Spleen (tissue), 11 donors: ENCODE results near the gene SLC1A4. TPM values are rescaled to one million over a fixed set of nuclear protein-coding genes. Genes with fewer than 3 reads are reported as not detected.

ENCODE experiments used
- DNase-seq: peaks from one replicate; pipeline ENCODE4 v3.0.0-alpha.2; 2020
- H3K27ac ChIP-seq, 8 donors: fragments of 200-600 bp; sonication (generic) in 7 of 8; 1 replicate in 4 of 8; 2 replicates in 4 of 8; pipeline versions ENCODE4 v1.5.0 to v1.8.0; 2016 to 2021; ENCODE audit warnings: inconsistent platforms in 4 of 8, mild to moderate bottlenecking in 4 of 8, moderate library complexity in 1 of 8
- H3K27me3 ChIP-seq, 7 donors: fragments of 200-600 bp; sonication (generic) in 6 of 7; replicated peaks in 1 of 7; 1 replicate in 4 of 7; 2 replicates in 3 of 7; pipeline versions ENCODE4 v1.5.0 to v1.8.0; 2016 to 2021; ENCODE audit warnings: inconsistent platforms in 3 of 7, mild to moderate bottlenecking in 1 of 7
- H3K36me3 ChIP-seq, 6 donors: fragments of 200-600 bp; sonication (generic) in 5 of 6; 1 replicate in 4 of 6; 2 replicates in 2 of 6; pipeline versions ENCODE4 v1.5.0 to v1.8.0; 2016 to 2021; ENCODE audit warnings: inconsistent platforms in 2 of 6
- H3K4me1 ChIP-seq, 6 donors: fragments of 200-600 bp; sonication (generic) in 5 of 6; 1 replicate in 3 of 6; 2 replicates in 3 of 6; pipeline versions ENCODE4 v1.5.0 to v1.8.0; 2016 to 2021; ENCODE audit warnings: inconsistent platforms in 3 of 6
- H3K4me3 ChIP-seq, 8 donors: fragments of 200-600 bp; sonication (generic) in 7 of 8; 1 replicate in 4 of 8; 2 replicates in 4 of 8; pipeline versions ENCODE4 v1.5.0 to v1.8.0; 2016 to 2021; ENCODE audit warnings: inconsistent platforms in 4 of 8, mild to moderate bottlenecking in 4 of 8, moderate library complexity in 2 of 8
- H3K9me3 ChIP-seq, 8 donors: fragments of 200-600 bp; sonication (generic) in 7 of 8; 1 replicate in 4 of 8; 2 replicates in 4 of 8; pipeline versions ENCODE4 v1.5.0 to v1.8.0; 2016 to 2021; ENCODE audit warnings: inconsistent platforms in 4 of 8
- CTCF ChIP-seq, 11 experiments: fragments of 200-600 bp in 7 of 11; fragments of 450-650 bp in 4 of 11; sonication (generic) in 4 of 11; IDR thresholded peaks in 8 of 11; conservative IDR thresholded peaks in 3 of 11; 1 replicate in 7 of 11; 2 replicates in 4 of 11; pipeline versions ENCODE4 v1.4.0 to v1.8.0; 2016 to 2021; ENCODE audit warnings: antibody characterized with exemption in 11 of 11, inconsistent platforms in 4 of 11, mild to moderate bottlenecking in 1 of 11
- POLR2A ChIP-seq, 3 donors: fragments of 450-650 bp; IDR thresholded peaks; one replicate each; pipeline ENCODE4 v1.5.1; 2017; ENCODE audit warnings: antibody characterized with exemption in 3 of 3, mild to moderate bottlenecking in 1 of 3
- POLR2AphosphoS5 ChIP-seq, 3 donors: sonication (generic); formaldehyde crosslinking; IDR thresholded peaks; one replicate each; pipeline ENCODE4 v1.5.1; 2017; ENCODE audit warnings: antibody characterized with exemption in 3 of 3
- WGBS, 5 donors: extraction: QIAGEN DNeasy Blood & Tissue Kit in 3 of 5; methylation state at CpG; one replicate each; pipeline versions ENCODE4 v1.1.5 to v1.1.7; 2013 to 2018; 5-methylcytosine and 5-hydroxymethylcytosine counted together
- intact Hi-C: fragments of 100-400 bp; cut with DNase I; formaldehyde crosslinking; loops from one replicate; pipeline ENCODE4 v1.15.0; 2023; ENCODE audit warnings: low total_unique reads
- polyA plus RNA-seq, 3 donors: library from polyadenylated mRNA; stranded (reverse); fragments of 200-250 nt; gene quantifications; one replicate each; pipeline ENCODE4 v1.2.1, GENCODE V29; 2013
- total RNA-seq, 7 donors: library from RNA; depleted of rRNA in 3 of 7; stranded (reverse); fragments of >200 nt in 3 of 7; fragmentation: NEBNext Ultra II Directional in 4 of 7; extraction: Animal tissue kit (Norgen Biotek cat#: 25700) in 4 of 7; gene quantifications; one replicate each; pipeline versions ENCODE4 v1.1.0 to v1.2.1, GENCODE V29; 2016 to 2021
- donor health status: healthy with polysubstance abuse.
- donor health status: DM: no; HTN: no; CAD: no; lungs with moderate emphysema.
- donor health status: DM: no; HTN: no; CAD: no.
- donor health status: Bipolar disorder and iron deficiency.
- donor health status: healthy.
- donor health status: DM: no; HTN: no; CAD: no.
- donor health status: DM: yes; HTN: yes; CAD: no.

The SLC1A4 gene
- total and polyA plus RNA-seq, 10 donors: 2.5 to 32.0 (median 15.7) TPM

GRCh38 chr2:65035351-65035943 lies 46.2 kb downstream of the SLC1A4 start:
- no peak for TF ChIP-seq CTCF (IDR thresholded peaks at IDR 0.05 in 8 of 11, conservative IDR thresholded peaks at IDR 0.05 in 3 of 11)
- no peak for TF ChIP-seq POLR2A (IDR thresholded peaks at IDR 0.05)
- peak in 1 of 3 donors; percentile 52 for TF ChIP-seq POLR2AphosphoS5 (IDR thresholded peaks at IDR 0.05)
- Histone ChIP-seq H3K4me1 (peaks cover 13 to 63% (median 37%) of the 10 kb centered on the region in 6 donors), H3K27me3 (no peaks in the 10 kb centered on the region), H3K36me3 (peaks cover 0 to 40% (median 0%) of the 10 kb centered on the region in 6 donors), H3K9me3 (no peaks in the 10 kb centered on the region), H3K27ac (peak overlapping the region in 7 of 8 donors; percentile 13 to 59 (median 50)), H3K4me3 (no peak overlapping the region)
- no peak for DNase-seq
- intact Hi-C loops: no loop called here
- 70 to 81% (median 71%) methylated on average over 6 of the region's 6 CpGs for WGBS, 5 donors

- 86 to 94% (median 91%) methylated on average over 3 of the region's 3 CpGs for WGBS, 5 donors
- Histone ChIP-seq H3K36me3 (peaks cover 0 to 45% (median 0%) of the 10 kb centered on the region in 6 donors), H3K27ac (no peak overlapping the region), H3K27me3 (no peaks in the 10 kb centered on the region), H3K4me1 (peaks cover 7 to 55% (median 26%) of the 10 kb centered on the region in 6 donors), H3K4me3 (no peak overlapping the region), H3K9me3 (no peaks in the 10 kb centered on the region)
- DNase-seq: no peak
- TF ChIP-seq CTCF (IDR thresholded peaks at IDR 0.05 in 8 of 11, conservative IDR thresholded peaks at IDR 0.05 in 3 of 11): no peak
- no peak for TF ChIP-seq POLR2AphosphoS5 (IDR thresholded peaks at IDR 0.05)
- TF ChIP-seq POLR2A (IDR thresholded peaks at IDR 0.05): no peak
- intact Hi-C loops: no loop called here
Observed at GRCh38 chr2:65037178-65037577, 48.0 kb downstream of the SLC1A4 start.

GRCh38 chr2:65039640-65040039 lies 50.4 kb downstream of the SLC1A4 start:
- no peak for DNase-seq
- peaks cover 0 to 17% (median 13%) of the 10 kb centered on the region in 8 donors for H3K9me3 ChIP-seq
- H3K4me3 ChIP-seq: no peak overlapping the region
- TF ChIP-seq POLR2A (IDR thresholded peaks at IDR 0.05) (no peak), POLR2AphosphoS5 (IDR thresholded peaks at IDR 0.05) (no peak)
- H3K27ac ChIP-seq: no peak overlapping the region
- intact Hi-C loops: no loop called here
- peaks cover 0 to 62% (median 2%) of the 10 kb centered on the region in 6 donors for H3K36me3 ChIP-seq
- WGBS, 5 donors: 82 to 94% (median 90%) methylated on average over 3 of the region's 3 CpGs
- H3K4me1 ChIP-seq: peaks cover 5 to 44% (median 16%) of the 10 kb centered on the region in 6 donors
- no peaks in the 10 kb centered on the region for H3K27me3 ChIP-seq

- peak overlapping the region in 1 of 8 donors; percentile 36 for H3K4me3 ChIP-seq
- H3K36me3 ChIP-seq: peaks cover 0 to 70% (median 5%) of the 10 kb centered on the region in 6 donors
- TF ChIP-seq POLR2AphosphoS5 (IDR thresholded peaks at IDR 0.05) (peak in 2 of 3 donors; percentile 64 to 78), POLR2A (IDR thresholded peaks at IDR 0.05) (no peak), CTCF (IDR thresholded peaks at IDR 0.05 in 8 of 11, conservative IDR thresholded peaks at IDR 0.05 in 3 of 11) (peak; percentile 93 to 99 (median 97))
- peaks cover 5 to 34% (median 16%) of the 10 kb centered on the region in 6 donors for H3K4me1 ChIP-seq
- H3K9me3 ChIP-seq: peaks cover 0 to 23% (median 16%) of the 10 kb centered on the region in 8 donors
- DNase-seq: peak; percentile 90
- no peaks in the 10 kb centered on the region for H3K27me3 ChIP-seq
- 31 to 35% (median 34%) methylated on average over 13 of the region's 13 CpGs for WGBS, 5 donors
- intact Hi-C loops: no loop called here
- no peak overlapping the region for H3K27ac ChIP-seq
Observed at GRCh38 chr2:65040400-65041261, 51.4 kb downstream of the SLC1A4 start.
